GM19193 (cell line): ENCODE data around the gene MPP7.

Experiments
- POLR2A ChIP-seq: IDR thresholded peaks from 4 replicates; pipeline ENCODE4 v1.6.1; 2011; ENCODE audit not compliant: insufficient read depth, insufficient read length; ENCODE audit errors: extremely low read depth

MPP7 gene

DNA sequence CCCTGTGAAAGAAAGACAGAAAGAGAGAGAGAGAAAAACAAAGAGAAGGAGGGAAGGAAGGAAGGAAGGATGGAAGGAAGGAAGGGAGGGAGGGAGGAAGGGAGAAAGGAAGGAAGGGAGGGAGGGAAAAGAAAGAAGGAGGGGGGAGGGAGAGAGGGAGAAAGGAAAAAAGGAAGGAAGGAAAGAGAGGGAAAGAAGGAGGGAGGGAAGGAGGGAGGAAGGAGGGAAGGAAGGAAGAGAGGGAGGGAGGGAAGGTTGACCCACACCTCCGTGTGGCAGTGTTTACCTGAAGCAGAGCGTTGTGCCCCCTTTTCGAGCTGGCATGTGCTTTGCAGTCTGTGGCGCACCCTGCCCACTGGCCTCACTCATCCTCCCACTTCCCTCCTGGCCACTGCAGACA is 12.3 kb upstream of the MPP7 start:
- TF ChIP-seq POLR2A, result no peak

DNA sequence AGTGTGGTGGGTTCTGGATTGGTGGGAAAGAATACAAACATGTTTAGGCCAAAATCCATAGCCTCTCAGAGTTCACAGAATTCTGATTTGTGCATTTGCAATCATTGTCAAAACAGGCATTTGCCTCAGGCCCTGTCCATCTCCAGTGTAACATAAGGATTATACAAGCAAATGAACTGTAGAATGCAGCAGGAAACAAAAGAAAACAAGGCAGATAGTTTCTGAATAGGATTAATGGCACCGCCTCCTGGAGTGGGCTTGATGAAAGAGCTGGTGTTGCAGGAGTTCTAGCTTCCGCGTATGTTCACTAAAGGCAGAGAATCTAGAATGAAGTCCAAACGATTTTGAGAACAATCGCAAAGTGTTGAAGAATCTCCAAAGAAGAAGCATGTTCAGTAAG is 11.3 kb upstream of the MPP7 start:
- no peak for TF ChIP-seq POLR2A

DNA sequence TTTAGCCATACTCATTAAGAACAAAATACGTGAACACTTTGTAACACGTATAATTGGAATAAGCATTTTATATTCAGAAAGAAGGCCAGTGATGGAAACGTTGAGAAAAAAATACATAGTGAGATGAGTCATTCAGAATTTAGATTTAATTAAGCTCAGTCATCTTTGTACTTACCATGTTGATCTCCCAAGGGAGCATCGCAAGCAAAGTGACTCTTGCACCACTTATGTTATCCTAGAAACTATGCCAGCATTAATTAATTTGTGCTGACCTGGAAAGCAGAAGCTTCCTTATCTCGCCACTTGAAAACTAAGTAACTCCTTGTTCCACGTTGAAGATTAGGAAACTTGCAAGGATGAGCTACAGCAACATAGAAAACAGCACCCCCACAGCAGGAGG is 9.7 kb upstream of the MPP7 start:
- no peak for TF ChIP-seq POLR2A

DNA sequence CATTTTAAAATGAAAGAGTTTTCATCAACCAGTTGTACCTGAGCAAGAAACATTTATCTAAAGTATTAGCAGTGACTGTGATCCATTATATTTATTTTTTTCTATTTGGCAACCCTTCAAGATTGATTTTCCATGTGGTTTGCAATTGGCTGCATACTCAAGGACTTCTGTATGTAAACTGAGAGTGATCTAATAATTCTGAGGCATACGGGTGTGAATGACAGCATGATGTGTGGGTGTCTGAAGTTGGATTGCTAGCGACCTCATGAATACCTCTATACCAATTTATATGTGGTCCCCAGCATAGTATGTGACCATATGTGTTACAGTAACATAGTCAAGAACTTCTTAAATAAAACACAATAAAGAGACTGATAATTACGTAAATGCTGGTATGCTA is 8.2 kb upstream of the MPP7 start:
- no peak for TF ChIP-seq POLR2A

DNA sequence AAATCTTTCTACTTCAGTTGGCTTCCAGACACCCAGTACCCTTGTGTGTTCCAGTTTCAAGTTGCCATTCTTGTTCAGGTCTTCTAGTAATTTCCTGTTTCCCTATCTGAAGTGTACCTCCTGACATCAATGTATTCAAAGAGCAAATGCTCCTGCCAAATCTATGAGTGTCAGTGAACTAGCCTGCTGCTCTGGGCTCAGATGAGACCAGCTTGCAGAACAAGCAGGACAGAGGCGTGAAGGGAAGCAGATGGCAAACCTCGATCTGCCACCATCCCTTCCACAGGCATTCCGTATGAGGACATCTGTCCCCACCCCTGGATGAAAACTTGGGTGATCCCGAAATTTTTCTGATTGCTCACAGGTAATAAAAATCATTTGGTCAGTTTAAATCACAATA is 4.4 kb upstream of the MPP7 start:
- no peak for TF ChIP-seq POLR2A

DNA sequence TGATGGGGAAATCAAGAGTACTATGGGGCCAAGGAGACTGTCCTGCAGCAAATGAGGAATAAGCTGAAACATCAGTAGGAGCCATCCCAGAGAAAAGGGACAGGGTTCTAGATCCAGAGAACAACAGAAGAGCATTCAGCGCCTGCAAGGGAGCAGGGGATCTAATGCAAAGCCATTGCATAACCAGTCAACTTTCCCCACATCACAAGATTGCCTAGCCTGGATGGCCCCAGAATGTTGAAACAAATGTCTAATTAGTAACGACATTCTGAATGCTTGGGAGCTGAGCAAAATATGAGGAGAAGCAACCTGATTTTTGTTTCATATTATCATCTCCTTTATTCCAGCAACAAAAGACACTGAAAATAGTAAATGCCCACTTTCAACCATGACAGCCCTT is 2.7 kb upstream of the MPP7 start:
- TF ChIP-seq POLR2A, result no peak

DNA sequence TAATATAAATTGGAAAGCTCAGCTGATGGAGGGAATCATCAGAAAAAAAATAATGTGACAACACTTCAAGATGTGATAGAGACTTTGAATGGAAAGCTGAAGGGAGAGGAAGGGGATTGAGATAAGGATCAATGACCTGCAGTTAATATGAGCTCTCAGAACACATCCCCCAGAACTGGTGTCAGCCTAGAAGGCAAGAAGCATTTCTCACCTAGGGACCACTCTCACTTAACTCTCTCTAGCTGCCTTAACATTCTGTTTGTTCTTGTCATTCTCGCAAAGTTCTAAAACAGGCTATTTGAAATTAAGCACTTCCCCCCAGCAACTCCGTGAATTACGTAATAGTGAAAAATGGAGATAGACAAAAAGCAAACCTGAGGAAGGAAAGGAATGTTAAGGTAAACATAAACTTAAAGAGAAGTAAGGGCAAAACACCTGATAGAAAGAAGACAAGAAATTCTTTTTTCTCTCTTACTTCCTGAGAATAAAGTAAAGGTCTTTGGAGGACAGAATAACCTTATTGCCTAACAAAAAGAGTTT is 1.2 kb upstream of the MPP7 start:
- no peak for TF ChIP-seq POLR2A

DNA sequence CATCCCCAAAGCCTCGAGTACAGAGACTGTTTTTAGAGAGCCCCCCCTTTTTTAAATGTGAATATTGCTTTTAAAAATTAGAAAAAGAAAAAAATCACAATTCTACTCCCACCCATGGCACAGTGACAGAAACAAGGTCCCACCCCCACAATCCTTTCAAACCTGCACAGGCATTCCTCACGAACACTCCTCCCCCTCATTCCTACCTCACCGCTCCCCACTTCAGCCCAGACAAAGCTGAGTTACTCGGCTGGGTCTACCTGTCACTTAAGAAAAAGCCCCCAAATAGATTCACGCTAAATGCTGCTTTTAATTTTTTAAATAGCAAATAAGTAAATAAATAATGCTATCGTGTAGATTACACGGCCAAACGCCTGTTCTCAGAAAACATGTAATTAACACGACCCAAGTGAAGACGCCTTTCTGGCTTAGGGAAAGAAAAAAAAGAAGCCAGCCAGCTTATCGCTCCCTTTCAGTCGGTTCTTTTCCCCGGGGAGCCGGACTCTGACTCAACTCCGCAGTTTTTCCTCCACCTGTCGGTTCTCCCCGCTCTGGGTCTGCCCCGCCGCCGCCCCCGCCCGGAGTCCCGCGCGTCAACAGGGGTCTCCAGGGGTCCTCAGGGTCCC is 739 bp downstream of the MPP7 start:
- TF ChIP-seq POLR2A, result no peak

DNA sequence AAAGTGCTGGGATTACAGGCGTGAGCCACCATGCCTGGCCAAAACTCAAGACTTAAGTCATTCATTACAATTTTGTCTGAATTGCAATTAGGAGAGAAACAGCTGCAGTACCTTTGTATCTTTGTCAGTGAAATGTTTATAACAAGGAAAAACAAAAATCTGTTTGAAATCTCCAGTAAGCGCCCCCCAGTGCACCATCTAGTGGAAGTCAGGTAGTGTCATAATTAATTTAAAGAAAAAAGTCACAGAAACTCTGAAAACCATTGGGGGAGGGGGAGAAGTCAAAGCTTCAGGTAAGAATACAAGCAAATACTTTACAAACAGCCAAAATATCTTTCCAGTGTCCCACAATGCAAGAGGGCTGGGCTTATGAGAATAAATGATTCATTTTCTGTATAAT is 2.8 kb downstream of the MPP7 start:
- no peak for TF ChIP-seq POLR2A

DNA sequence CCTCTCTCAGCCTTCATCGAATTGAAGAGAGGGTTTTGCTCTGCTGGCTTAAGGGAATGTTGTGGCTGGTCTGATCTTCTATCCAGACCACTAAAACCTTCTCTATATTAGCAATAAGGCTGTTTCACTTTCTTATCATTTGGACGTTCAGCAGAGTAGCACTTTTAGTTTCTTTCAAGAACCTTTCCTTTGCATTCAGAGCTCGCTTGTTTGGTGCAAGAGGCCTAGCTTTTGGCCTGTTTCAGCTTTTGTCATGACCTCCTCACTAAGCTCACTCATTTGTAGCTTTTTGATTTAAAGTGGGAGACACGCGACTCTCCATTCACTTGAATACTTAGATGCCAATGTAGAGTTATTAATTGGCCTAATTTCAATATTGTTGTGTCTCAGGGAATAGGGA is 3.9 kb downstream of the MPP7 start:
- TF ChIP-seq POLR2A, result no peak

DNA sequence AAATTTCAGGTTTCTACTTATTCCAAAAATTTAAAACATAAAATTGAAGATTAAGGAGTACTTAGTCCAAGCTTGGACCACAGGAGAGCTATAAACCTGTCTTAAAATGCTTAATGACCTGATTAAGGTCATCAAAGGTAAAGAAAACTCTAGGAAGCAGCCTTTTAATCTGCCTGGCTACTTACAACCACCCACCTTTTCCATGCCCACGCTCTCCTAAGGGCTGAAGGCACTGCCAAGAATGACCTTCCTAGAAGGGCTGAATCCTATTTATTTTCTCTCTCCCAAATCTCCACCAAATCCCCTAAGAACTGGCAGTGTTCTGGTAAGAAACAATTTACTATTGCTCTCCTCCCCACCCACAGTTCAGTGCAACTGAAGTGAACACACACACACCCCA is 6.8 kb downstream of the MPP7 start:
- TF ChIP-seq POLR2A, result no peak

DNA sequence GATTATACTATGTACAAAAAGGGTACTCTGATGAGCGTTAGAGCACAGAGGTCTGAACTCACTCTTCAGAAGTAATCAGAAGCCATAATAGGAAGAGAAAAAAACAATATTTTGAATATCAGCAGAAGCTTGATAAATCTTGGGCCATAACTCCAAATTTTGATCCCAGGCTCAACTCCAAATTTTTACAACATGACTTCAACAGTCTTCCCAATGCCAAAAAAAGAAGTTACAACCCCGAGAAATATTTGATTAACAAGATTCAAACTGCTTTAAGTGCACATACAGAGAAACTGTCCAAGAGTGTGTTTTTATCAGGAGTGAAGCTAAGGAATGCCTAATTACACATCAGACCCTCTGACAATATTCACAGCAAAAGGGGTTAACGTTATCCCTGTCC is 7.5 kb downstream of the MPP7 start:
- TF ChIP-seq POLR2A, result no peak

DNA sequence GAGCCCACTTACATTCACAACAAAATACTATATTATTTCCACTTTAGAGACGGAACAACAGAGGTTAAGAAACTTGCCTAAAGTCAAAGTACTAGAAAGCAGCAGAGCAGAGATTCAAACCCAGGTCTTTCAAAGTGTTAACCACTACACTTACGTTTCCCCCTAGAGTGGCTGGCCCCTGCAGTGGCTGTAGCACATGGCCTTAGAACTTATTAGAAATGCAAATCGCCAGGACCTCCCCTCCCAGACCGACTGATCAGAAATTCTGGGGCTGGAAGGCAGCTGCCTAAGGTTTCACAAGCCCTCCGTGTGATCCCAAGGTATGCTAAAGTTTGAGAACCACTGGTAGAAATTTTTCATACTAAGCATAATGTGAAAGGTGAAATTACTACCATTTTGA is 8.1 kb downstream of the MPP7 start:
- TF ChIP-seq POLR2A, result no peak

DNA sequence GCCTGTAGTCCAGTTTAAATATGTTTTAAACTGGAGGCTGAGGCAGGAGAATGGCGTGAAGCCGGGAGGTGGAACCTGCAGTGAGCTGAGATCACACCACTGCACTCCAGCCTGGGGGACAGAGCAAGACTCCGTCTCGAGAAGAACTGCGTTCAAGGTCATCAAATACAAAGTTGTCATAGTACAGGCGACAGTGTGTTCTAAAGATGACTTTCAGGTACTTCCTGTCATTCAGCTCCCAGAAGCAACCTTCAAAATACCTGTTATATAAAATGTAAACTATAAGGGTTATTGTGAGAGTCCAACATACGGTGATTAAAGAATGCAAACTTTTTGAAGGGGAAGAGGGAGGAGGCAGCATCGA is 8.7 kb downstream of the MPP7 start:
- TF ChIP-seq POLR2A, result no peak

DNA sequence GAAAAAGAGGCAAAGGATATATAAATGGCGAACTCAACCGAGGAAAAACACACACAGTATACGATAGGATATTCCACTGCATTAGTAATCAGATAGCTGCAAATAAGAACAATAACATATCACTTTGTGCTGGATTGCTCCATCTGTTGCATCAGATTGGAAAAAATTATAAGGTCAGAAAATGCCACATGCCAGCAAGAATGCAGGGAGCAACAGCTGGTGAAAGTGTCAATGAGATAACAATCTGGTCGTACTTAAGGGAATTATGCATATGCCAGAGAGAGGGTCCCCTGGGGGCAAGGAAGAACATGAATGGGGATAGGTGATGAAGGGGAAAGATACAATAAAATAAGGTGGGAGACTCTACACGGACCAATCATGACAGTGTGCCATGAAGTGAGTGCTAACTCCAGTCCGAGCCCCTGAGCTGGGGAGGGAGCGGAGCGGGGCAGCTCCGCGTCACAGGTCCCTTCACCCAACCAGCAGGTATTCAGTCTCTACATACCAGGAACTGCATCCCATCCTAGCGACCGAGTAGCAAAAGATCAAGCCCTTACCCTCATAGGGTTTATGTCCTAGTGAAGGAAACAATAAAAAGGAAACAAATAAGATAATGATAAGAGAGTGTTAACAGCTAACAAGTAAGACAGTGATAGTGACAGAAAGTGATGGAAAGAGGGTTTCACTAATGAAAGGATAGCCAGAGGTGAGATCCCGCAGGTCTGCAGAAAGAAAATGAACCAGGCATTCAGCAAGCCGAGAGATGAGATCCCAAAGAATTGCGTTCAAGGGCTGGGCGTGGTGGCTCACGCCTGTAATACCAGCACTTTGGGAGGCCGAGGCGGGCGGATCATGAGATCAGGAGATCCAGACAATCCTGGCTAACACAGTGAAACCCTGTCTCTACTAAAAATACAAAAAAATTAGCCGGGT is 9.4 kb downstream of the MPP7 start:
- no peak for TF ChIP-seq POLR2A

DNA sequence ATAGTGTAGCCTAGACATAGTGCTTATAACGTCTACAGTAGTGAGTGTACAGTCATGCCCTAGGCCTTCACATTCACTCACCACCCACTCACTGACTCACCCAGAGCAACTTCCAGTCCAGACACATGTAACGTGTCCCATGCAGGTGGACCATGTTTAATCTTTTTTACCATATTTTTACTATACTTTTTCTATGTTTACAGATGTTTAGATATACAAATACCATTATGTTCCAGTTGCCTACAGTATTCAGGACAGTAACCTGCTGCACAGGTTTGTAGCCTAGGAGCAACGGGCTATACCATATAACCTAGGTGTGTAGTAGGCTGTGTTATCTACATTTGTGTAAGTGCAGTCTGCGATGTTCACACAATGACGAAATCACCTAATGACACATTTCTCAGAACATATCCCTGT is 11.0 kb downstream of the MPP7 start:
- TF ChIP-seq POLR2A, result no peak

DNA sequence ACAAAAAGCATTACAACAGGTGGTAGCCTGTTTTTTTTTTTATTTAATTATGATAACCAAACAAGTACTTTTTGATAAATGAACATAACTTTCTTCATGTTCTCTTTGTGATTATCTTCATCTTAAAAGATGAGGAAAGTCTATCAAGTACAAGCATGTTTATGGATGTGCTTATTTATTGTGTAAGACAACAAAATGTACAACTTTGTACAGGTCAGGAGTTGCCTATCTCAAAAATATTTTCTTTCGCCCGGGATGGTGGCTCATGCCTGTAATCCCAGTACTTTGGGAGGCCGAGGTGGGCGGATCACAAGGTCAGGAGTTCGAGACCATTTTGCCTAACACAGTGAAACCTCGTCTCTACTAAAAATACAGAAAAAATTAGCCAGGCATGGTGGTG is 17.0 kb downstream of the MPP7 start:
- TF ChIP-seq POLR2A, result no peak

DNA sequence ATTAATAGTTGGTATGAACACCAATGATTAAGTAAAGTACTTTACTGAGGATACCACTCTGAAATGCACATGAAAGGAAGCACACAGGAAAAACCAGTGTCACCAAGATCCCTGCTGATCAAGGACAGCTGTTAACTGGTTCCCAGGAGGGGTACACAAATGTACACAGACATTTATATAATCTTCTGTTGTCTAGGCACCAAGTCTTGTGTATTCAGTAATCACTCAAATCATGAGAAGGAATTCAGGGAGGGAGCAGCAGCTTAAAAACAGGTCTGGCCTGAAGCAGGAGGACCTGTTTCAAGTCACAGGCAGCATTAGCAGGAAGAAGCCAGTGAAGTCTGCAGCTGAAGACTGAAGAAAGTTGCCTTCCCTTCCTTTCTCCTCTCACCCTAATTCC is 18.7 kb downstream of the MPP7 start:
- no peak for TF ChIP-seq POLR2A
